Measurements from ENCODE around the gene USP49. TPM values are rescaled to one million over a fixed set of nuclear protein-coding genes. Genes with fewer than 3 reads are reported as not detected.

The USP49 gene
- total RNA-seq, 6 donors from 2014 or later: 2.7 to 16.8 (median 4.3) TPM

GRCh38 chr6:41805830-41806774, 89.1 kb downstream of the USP49 start:
- Histone ChIP-seq H3K4me1 (no peaks in the 10 kb centered on the region), H3K27me3 (no peaks in the 10 kb centered on the region), H3K4me3 (no peak overlapping the region), H3K9me3 (no peaks in the 10 kb centered on the region), H3K27ac (no peak overlapping the region), H3K36me3 (peaks cover 0 to 16% (median 14%) of the 10 kb centered on the region in 4 donors)
- TF ChIP-seq POLR2AphosphoS5 (IDR thresholded peaks at IDR 0.05) (no peak), EP300 (IDR thresholded peaks at IDR 0.05) (no peak), POLR2A (IDR thresholded peaks at IDR 0.05) (no peak), CTCF (IDR thresholded peaks at IDR 0.05) (no peak)
- WGBS, 2 donors: 95 to 96% methylated on average over 59 to 60 of the region's 74 CpGs
- ATAC-seq (ENCODE audit: low FRiP score in 2 of 2) (no peak), DNase-seq (peak in 1 of 2 donors; percentile 81)

GRCh38 chr6:41801380-41801779, 93.8 kb downstream of the USP49 start:
- WGBS, 2 donors: 78 to 93% methylated on average over 2 of the region's 2 CpGs
- ATAC-seq (ENCODE audit: low FRiP score in 2 of 2) (no peak), DNase-seq (no peak)
- no peaks in the 10 kb centered on the region for H3K4me1 ChIP-seq
- TF ChIP-seq CTCF (IDR thresholded peaks at IDR 0.05): peak in 2 of 6 experiments; percentile 18 to 30
- no peak for TF ChIP-seq POLR2A (IDR thresholded peaks at IDR 0.05)
- no peak for TF ChIP-seq EP300 (IDR thresholded peaks at IDR 0.05)
- TF ChIP-seq POLR2AphosphoS5 (IDR thresholded peaks at IDR 0.05): no peak
- H3K9me3 ChIP-seq: no peaks in the 10 kb centered on the region
- peaks cover 0 to 29% (median 12%) of the 10 kb centered on the region in 4 donors for H3K36me3 ChIP-seq
- H3K27me3 ChIP-seq: no peaks in the 10 kb centered on the region
- no peak overlapping the region for H3K4me3 ChIP-seq
- H3K27ac ChIP-seq: no peak overlapping the region

GRCh38 chr6:41799559-41799911, 95.6 kb downstream of the USP49 start:
- H3K36me3 ChIP-seq: peaks cover 0 to 34% (median 6%) of the 10 kb centered on the region in 4 donors
- ATAC-seq (ENCODE audit: low FRiP score in 2 of 2): no peak
- TF ChIP-seq EP300 (IDR thresholded peaks at IDR 0.05) (no peak), POLR2AphosphoS5 (IDR thresholded peaks at IDR 0.05) (no peak), POLR2A (IDR thresholded peaks at IDR 0.05) (no peak), CTCF (IDR thresholded peaks at IDR 0.05) (no peak)
- no peak overlapping the region for H3K4me3 ChIP-seq
- no peak overlapping the region for H3K27ac ChIP-seq
- H3K4me1 ChIP-seq: no peaks in the 10 kb centered on the region
- WGBS, 2 donors: 83 to 86% methylated on average over 2 of the region's 2 CpGs
- no peak for DNase-seq
- no peaks in the 10 kb centered on the region for H3K27me3 ChIP-seq
- H3K9me3 ChIP-seq: no peaks in the 10 kb centered on the region

GRCh38 chr6:41798901-41799558, 96.1 kb downstream of the USP49 start:
- Histone ChIP-seq H3K4me3 (no peak overlapping the region), H3K4me1 (peaks cover 0 to 2% (median 0%) of the 10 kb centered on the region in 4 donors), H3K27me3 (no peaks in the 10 kb centered on the region), H3K36me3 (peaks cover 0 to 38% (median 7%) of the 10 kb centered on the region in 4 donors), H3K27ac (no peak overlapping the region), H3K9me3 (no peaks in the 10 kb centered on the region)
- 95 to 97% methylated on average over 7 of the region's 7 CpGs for WGBS, 2 donors
- TF ChIP-seq EP300 (IDR thresholded peaks at IDR 0.05): no peak
- no peak for TF ChIP-seq POLR2AphosphoS5 (IDR thresholded peaks at IDR 0.05)
- TF ChIP-seq POLR2A (IDR thresholded peaks at IDR 0.05): no peak
- TF ChIP-seq CTCF (IDR thresholded peaks at IDR 0.05): no peak
- no peak for ATAC-seq (ENCODE audit: low FRiP score in 2 of 2)
- DNase-seq: no peak
